GM21515 (cell line): ENCODE data around the gene SAMD10.
"Not testable (repeated sequence)": the region's sequence is repeated elsewhere in the genome, so short reads cannot be mapped to it uniquely, and the experiment has no call there.

Experiments used
- ATAC-seq: cut with Tn5 transposase; IDR thresholded peaks from one replicate; pipeline ENCODE4 v1.9.1; 2021; ENCODE audit not compliant: unreplicated experiment

Gene SAMD10

DNA sequence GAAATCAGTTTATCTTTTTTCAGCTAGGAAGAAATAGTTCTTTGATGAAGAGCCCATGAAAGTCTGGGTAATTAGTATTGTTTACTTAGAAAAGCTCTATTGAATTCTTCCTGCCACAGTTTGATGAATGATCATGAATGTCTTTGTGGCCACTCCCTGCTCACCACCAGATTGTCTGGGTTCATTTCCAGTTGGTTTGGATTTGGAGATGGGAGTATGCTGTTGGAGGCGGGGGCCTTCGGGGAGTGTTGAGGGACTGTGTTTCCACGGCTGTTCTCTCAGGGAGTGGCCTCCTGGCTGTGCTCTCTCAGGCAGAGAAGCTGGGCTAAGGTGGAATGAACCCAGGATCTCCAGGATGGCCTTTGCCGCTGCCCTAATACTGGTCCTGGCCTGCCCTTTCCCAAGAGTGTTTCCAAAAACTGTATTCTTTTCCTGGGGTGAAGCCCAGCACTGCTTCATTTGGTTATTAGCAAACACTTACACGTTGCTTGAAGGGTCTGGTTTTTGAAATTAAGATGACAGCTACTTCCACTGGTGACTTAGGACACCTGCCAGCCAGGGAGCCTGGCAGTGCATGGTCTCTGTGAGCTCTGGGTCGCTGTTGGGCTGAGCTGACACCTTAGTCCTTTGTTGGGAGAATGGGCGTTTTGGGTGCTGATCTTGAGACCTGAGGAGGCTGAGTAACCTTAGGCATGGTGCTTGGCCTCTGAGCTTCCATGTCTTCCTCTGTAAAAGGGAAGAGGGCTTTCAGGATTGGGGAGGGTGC lies 24.7 kb upstream of the SAMD10 start:
- no peak for ATAC-seq

DNA sequence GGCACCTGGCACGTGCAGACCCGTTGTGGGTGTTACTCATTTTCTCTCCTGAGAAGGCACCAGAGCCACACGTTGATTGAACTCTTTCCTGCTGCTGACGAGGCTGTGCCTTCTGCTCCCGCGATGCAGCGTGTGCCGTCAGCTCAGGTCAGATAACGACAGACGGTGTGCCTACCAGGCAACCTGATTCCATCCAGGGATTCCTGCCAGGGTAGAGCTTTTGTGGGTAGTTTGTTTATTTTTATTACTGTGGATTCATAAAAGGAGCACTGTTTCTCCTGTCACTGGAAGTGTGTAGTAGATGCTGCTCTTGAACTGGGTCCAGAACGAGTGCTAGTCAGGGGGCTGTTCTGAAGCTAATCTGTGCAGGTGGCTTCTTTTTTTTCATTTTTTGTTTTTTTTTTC lies 22.2 kb upstream of the SAMD10 start:
- ATAC-seq, result no peak

DNA sequence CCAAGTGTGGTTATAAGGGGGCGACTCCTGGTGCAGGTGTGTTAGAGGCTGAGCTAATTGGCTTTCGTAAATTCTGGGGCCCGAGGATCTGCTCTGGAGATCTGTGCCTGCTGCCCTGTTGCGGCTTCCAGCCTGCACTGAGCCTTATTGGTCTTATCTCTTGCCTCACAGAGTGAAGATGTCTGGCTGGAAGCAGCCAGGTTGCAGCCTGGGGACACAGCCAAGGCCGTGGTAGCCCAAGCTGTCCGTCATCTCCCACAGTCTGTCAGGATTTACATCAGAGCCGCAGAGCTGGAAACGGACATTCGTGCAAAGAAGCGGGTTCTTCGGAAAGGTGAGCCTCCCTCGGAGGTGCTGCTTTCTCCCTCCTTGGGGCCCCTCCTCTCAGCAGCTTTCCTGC lies 21.5 kb upstream of the SAMD10 start:
- no peak for ATAC-seq

DNA sequence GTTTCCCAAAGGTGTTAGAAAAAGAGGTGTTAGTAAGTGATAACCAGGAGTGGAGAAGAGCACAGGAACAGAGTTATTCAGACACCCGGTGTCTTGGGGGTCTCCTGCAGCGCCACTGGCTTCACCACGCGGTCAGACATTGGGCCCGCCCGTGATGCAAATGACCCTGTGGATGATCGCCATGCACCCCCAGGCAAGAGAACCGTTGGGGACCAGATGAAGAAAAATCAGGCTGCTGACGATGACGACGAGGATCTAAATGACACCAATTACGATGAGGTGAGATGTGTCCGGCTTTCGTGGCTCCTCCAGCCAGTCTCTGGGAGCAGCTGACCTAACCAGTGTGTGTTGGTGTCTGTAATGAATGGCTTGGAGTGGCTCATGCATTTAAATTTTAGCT lies 3.5 kb upstream of the SAMD10 start:
- no peak for ATAC-seq

DNA sequence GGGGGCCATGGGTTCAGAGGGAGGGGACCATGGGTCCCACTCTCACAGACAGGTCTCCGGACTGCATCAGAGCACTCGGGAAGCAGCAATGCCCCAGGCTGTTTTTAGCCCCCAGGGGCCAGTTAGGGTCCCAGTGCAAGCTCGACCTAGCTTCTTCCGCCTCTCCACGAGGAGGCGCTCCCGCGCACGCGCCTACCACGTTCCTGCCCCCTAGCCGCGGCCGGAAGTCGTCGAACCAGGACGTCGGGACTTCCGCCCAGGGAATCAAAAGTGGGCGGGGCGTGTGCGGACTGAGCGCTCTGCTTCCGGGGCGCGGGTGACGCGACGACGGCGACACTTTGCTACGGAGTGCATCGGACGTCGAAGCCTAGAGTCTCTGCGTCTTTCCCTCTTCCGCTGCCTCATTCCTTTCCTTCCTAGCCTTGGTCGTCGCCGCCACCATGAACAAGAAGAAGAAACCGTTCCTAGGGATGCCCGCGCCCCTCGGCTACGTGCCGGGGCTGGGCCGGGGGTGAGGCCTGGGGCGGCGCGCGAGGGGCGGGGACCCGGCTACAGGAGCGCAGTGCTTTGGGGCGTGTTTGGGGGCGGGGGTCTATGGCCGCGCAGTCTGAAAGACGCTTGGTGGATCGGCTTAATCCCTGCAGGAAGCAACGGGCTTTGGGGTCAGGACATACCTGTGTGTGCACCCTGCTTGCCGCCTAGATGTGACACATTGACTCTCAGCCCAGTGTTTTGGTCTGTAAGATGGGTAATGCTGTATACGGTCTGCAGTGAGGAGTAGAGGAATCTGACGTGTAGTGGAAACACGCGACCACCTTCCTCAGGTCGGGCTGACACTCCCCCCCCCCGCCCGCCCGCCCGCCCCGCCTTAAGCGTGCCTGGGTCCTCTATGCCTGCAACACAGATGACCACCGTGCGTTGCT lies 1.6 kb upstream of the SAMD10 start, which contains the start of gene PRPF6:
TSS of gene PRPF6 (plus strand) at position 327 of the 923 bp plus-strand sequence. CDS start at position 441, 114 bp downstream.
- ATAC-seq, result peak; percentile 51

DNA sequence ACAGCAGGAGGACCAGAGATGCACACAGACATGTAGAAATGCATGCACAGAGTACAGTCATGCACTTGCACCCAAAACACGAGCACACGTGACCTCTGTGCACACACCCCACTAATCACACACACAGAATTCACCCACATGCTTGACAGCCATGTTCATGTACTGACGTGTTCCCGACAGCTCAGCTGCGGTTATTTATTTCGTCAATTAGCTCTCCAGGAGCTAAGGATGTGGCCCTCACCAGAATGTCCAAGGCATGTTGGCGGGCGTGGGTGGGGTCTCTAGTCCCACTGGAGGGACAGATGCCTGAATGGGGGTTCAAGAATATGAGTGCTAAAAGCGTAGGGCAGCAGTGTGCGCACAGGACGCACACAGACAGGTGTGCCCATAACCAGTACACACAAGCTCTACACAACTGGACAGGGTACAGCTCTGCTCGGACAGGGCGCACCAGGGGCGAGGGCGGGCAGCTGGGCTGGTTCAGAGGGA lies 919 bp upstream of the SAMD10 start:
- peak; percentile 9 for ATAC-seq

DNA sequence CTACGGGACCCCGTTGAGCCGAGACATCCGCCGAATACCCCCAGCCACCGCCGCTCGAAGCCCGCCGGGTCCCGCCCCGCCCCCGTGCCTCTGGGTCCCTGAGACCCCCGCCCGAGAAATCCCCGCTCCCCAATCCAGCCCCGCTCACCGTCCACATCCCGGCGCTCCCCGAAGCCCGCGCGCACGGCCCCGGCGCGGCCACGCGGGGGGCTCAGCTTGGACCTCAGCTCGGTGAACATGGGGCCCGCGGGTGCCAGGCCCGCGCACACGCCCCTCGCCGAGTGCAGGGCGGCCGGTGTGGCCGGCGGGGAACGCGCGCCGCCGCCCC lies 249 bp downstream of the SAMD10 start:
- no peak for ATAC-seq

DNA sequence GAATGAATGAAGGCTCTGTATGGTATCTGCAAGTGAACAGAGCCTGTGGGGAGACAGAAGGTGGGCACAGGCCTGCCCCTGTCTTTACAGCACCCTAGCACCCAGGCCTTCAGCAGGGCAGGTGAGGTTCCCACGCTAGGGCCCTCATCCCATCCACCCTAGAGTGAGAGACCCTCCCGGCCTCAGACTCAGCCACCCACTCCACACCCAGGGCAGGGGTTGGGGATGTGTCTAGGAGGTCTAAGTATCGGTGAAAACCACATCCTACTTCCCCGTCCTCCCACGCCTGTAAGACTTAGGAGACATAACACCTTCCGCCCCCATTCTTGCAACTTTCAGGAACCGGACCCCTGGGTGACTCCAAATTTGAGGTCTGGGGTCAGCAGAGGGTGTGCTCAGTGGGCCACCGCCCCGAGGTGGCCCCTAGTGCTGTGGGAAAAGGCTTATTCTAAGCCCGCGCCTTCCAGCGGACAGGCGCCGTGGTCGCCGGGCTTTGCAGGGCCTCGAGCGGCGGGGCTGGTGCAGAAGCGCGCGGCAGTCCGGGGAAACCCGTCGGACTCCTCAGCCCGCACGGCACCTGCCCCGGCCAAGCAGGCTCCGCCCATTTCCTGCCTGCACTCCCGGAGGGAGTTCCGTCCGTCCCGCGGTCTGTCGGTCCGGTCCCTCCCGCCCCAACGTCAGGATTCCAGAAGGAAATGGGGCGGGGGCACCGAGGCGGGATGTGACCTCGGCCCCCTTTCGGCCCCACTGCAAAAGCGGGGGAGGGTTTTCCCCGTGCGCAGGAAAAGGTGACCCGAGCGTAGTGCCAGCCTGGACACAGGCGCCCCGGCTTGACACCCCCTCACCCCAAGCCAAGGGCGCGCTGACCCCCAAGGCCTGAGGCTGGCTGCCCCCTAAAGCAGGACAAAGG lies 868 bp downstream of the SAMD10 start:
- ATAC-seq, result no peak

DNA sequence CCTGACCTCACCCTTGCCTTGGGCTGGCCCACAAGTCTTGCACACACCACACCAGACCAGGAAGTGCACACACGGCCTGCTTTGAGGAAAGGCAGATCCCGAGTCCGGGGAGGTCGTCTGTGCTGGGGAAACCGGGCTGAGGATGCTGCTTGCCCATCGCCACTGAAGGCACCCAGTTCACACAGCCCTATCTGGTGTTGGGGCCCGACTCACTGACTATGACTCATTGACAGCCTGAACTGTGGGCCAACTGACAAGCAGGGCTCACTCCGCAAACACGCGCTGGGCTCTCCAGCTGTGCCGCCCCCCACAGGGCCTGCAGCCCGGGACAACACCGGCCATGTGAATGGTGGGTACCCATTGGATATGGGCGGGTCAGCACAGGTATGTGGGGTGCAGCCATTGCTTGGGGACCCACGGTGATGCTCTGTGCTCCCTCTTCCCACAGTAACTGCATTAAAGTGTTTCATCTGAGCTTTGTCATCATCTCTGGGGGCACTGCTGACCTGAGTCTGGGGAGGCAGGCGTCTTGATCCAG lies 1.6 kb downstream of the SAMD10 start:
- no peak for ATAC-seq

DNA sequence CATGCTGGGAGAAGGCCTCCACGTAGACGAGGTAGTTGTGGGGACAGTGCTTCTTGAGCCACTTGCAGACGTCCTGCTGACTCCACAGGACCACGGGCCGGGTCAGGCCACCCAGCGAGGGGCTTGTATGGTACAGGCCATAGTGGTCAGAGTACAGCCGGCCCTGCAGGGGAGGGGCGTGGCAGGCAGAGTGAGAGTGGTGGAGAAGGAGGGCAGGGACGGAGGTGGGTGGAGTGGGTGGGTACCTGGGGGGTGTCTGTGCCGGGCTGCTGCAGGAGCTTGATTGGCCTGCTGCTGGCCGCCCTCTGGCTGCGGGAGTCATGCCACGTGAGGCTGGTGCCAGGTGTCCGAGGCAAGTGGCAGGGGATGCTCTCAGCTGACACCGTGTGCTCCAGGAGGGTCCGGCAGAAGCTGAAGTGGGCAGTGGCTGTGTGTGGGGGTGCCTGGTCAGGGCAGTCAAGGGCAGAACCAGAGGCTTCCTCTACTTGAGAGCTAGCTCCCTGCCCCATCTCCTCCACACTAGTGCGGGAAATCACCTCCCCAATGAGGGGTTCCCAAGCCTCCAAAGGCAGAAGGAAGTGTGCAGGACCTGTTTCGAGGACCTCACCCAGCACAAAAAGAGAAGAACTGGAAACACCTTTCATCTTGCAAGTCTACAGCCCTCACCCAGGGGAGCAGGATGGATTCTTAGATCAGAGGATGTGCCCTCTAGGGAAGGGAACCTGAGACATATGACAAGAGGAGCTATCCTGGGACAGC lies 2.3 kb downstream of the SAMD10 start:
- no peak for ATAC-seq

DNA sequence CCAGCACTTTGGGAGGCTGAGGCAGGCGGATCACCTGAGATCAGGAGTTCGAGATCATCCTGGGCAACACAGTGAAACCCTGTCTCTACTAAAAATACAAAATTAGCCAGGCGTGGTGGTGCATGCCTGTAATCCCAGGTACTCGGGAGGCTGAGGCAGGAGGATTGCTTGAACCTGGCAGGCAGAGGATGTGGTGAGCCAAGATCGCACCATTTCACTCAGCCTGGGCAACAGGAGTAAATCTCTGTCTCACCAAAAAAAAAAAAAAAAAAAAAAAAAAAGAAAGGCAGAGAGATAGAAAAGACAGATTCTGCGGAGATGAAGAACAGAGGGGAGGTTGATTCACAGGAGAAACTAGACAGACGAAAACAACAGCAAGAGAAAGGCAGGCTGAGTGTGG lies 2.9 kb downstream of the SAMD10 start:
- ATAC-seq, result not testable (repeated sequence)

DNA sequence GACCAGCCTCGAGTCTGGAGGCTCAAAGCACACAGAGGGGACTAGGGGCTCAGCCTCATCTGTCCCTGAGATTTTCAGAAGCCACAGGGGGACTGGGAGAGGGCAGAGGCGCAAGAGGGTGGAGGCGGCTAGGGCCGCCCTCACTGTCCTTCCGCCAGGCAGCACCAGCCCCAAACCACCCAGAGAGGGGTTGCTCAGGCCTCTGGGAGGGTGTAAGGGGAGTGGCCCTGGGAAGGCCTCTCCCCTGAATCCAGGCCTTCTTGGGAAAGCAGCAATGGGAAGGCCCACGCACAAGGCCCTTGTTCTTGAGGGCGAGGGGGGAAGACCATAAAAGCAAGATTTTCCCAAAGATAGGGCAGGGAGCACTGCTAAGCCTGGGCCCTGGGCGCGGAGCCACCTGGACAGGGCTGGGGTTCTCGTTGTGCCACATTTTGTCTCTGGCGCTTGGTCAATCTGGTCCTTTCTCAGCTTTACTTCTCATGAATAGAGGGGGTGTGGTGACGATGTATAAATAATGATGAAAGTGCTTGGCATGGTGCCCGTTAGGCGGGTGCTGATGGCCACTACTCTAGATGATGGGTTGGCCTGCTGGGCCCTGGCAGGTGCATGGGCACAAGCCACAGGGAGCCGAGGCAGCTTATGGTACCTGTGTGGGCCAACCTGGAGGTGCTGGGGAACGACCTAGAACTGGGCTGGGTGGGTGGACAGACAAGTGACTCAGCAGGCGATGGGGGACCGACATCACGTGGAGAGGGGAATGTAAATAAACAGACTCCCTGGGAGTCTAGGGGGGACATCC lies 4.8 kb downstream of the SAMD10 start:
- no peak for ATAC-seq

DNA sequence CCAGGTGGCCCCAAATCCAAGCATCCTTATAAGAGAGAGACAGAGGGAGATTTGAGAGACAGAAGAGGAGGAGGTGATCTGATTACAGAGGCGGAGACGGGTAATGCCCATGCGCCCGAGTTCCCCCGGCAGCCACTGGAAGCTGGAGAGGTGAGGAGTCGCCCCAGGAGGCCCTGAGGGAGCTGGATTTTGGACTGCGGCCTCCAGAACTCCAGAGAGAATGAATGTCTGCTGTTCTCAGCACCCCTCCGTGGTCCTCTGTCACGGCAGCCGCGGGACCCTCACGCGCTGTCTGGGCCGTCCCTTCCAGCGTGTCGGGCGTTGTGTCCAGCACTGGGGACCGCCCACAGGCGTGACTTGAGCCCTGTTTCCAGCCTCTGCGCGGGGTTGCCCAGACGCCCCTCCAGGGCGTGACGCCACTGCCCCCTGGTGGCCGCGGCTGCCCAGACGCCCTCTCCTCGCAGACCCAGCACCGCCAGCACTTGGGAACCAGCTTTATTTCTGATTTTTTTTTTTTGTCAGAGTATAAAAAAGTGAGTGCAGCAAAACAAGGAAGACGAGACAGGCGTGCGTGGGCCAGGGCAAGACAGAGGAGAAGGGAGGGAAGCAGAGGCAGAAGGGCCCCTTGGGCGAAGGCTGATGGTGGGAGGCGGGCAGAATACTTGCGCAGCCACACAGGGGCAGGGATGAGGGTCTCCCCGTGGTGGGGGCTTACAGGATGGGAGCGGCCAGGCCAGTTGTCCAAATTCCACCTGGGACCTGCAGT lies 5.6 kb downstream of the SAMD10 start:
- ATAC-seq, result peak; percentile 39

DNA sequence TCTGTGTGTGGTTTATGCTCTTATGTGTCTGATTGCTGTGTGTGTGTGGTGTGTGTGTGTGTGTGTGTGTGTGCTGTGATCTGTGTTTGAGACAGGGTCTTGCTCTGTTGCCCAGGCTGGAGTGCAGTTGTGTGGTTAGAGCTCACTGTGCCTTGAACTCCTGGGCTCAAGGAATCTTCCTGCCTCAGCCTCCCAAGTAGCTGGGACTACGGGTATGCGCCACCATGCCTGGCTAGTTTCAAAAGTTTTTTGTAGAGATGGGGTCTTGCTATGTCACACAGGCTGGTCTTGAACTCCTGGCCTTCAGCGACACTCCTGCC lies 6.3 kb downstream of the SAMD10 start:
- ATAC-seq, result no peak

DNA sequence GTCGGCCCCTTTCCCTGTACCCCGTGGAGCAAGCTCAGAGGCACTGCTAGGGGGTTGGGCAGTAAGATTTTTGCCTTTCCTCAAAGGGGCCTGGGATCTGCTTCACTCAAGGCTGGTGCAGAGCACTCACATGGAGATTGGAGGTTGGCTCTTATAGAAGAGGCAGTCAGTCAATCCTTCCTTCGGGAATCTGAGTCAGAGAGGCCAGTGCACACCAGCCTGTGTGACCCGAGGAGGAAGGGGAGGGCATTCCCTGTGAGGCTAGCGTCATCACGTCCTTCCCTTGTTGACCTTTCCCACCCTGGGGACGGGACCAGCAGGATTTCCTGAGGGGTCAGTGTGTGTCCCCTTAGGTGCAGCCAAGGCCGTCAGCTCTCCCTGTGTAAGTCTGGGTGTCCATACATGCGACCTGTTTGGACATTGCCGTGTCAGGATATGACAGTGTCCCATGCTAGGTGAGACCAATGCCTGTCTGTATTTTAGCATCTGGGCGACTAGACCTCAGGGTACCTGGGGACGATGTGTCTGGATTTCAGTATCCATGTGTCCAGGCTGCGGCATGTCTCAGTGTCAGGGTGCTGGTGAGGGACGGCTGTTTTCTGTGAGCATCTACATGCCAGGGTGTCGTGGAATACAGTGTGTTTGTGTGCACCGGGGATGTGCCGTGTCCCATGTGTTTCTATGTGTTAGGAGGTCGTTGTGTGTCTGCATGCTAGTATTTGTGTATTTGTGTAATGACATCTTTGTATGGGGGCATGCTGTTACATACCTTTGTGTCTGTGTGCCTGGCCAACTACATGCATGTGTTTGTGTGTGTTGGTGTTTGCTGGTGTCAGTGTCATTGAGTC lies 6.9 kb downstream of the SAMD10 start:
- ATAC-seq, result no peak

DNA sequence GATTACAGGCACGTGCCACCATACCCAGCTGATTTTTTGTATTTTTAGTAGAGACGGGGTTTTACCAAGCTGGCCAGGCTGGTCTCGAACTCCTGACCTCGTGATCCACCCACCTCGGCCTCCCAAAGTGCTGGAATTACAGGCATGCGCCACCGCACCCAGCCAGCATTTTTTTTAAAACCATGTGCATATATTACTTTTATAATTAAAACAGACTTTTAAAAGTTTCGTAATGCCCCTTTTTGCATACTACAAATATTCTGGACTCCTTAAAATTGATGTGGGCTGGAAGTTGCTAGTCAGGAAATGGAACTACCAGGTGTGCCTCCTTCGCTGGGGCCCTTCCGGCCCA lies 7.5 kb downstream of the SAMD10 start:
- not testable (repeated sequence) for ATAC-seq

DNA sequence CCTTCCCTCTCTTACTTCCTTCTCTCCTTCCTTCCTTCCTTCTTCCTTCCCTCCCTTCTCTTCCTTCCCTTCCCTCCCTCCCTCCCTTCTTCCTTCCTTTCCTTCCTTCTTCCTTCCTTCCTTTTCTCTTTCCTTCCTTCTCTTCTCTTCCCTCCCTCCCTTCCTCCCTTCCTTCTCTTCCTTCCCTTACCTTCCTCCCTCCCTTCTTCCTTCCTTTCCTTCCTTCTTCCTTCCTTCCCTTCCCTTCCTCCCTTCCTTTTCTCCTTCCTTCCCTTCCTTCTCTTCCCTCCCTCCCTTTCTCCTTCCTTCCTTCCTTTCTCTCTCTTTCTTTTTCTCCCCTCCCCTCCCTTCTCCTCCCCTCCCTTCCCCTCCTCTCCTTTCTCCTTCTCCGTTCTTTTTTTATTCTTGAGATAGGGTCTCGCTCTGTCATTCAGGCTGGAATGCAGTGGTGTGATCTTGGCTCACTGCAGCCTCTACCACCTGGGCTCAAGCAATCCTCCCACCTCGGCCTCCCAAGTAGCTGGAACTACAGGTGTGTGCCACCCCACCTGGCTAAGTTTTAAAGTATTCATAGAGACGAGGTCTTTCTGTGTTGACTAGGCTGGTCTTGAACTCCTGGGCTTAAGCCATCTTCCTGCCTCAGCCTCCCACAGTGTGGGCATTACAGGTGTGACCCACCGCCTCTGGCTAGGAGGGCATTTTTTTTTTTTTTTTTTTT lies 8.6 kb downstream of the SAMD10 start:
- ATAC-seq, result no peak
